Common myeloid progenitor, CD34-positive (primary cell): ENCODE data around the gene C1GALT1. TPM values are rescaled to one million over a fixed set of nuclear protein-coding genes. Genes with fewer than 3 reads are reported as not detected.
"Not testable (repeated sequence)": the region's sequence is repeated elsewhere in the genome, so short reads cannot be mapped to it uniquely, and the experiment has no call there.

Experiments
- CTCF ChIA-PET: fragments of 350-600 bp; sonication (Branson Sonifier 250); formaldehyde crosslinking; loops from one replicate; lab custom pipeline; 2021; ENCODE audit warnings: antibody characterized with exemption; lab: Charles Lee
- POLR2A ChIA-PET: fragments of 350-600 bp; sonication (Branson Sonifier 250); formaldehyde crosslinking; loops from one replicate; lab custom pipeline; 2021; ENCODE audit warnings: antibody characterized with exemption; lab: Charles Lee
- DNase-seq, 3 donors: peaks; one replicate each; pipeline versions ENCODE4 v3.0.0 to v3.0.0-alpha.2; 2013
- H3K27ac ChIP-seq, 2 experiments: 1 replicate in 1 of 2; 2 replicates in 1 of 2; pipeline ENCODE4 v1.7.0; 2013; ENCODE audit warnings: inconsistent platforms in 2 of 2, low read length in 2 of 2, mild to moderate bottlenecking in 2 of 2, low read depth in 1 of 2, moderate library complexity in 1 of 2; ENCODE audit not compliant: severe bottlenecking in 2 of 2, insufficient read depth in 1 of 2, poor library complexity in 1 of 2
- H3K27me3 ChIP-seq, 5 experiments: replicated peaks in 2 of 5; 1 replicate in 3 of 5; 2 replicates in 2 of 5; pipeline versions ENCODE4 v1.6.1 to v1.7.0; 2013; ENCODE audit warnings: low read length in 4 of 5, mild to moderate bottlenecking in 2 of 5, moderate library complexity in 2 of 5, inconsistent platforms in 1 of 5; ENCODE audit not compliant: insufficient read depth in 5 of 5, control insufficient read depth in 4 of 5
- H3K36me3 ChIP-seq, 4 experiments: 1 replicate in 2 of 4; 2 replicates in 2 of 4; pipeline versions ENCODE4 v1.6.1 to v1.7.0; 2013; ENCODE audit warnings: low read length in 3 of 4, control low read depth in 1 of 4, mild to moderate bottlenecking in 1 of 4; ENCODE audit not compliant: control insufficient read depth in 4 of 4, insufficient read depth in 4 of 4
- H3K4me1 ChIP-seq, 4 experiments: 1 replicate in 3 of 4; 2 replicates in 1 of 4; pipeline versions ENCODE4 v1.6.1 to v1.7.1; 2013; ENCODE audit warnings: low read length in 3 of 4, mild to moderate bottlenecking in 3 of 4, control low read depth in 1 of 4, inconsistent platforms in 1 of 4, moderate library complexity in 1 of 4; ENCODE audit not compliant: control insufficient read depth in 4 of 4, insufficient read depth in 4 of 4; ENCODE audit errors: control extremely low read depth in 1 of 4
- H3K4me3 ChIP-seq, 7 experiments: 1 replicate in 4 of 7; 2 replicates in 3 of 7; pipeline versions ENCODE4 v1.5.1 to v1.7.0; 2013; ENCODE audit warnings: mild to moderate bottlenecking in 7 of 7, low read length in 6 of 7, moderate library complexity in 6 of 7, inconsistent platforms in 2 of 7, low read depth in 2 of 7, control low read depth in 1 of 7; ENCODE audit not compliant: insufficient read depth in 4 of 7, control insufficient read depth in 1 of 7; ENCODE audit errors: extremely low read depth in 1 of 7
- H3K9me3 ChIP-seq, 5 experiments: 1 replicate in 4 of 5; 2 replicates in 1 of 5; pipeline versions ENCODE4 v1.6.1 to v1.7.1; 2013; ENCODE audit warnings: low read length in 4 of 5, mild to moderate bottlenecking in 2 of 5, inconsistent platforms in 1 of 5, low read depth in 1 of 5, moderate library complexity in 1 of 5; ENCODE audit not compliant: control insufficient read depth in 4 of 5, insufficient read depth in 2 of 5; ENCODE audit errors: control extremely low read depth in 1 of 5
- WGBS: methylation state at CpG from one replicate; pipeline ENCODE4 v1.1.5; 2013; ENCODE audit not compliant: insufficient coverage; 5-methylcytosine and 5-hydroxymethylcytosine counted together
- polyA plus RNA-seq: library from polyadenylated mRNA; unstranded; fragments of 120-200 nt; gene quantifications from one replicate; pipeline ENCODE4 v1.2.1, GENCODE V29; 2013

Gene C1GALT1
- polyA plus RNA-seq = 21.0 TPM

DNA sequence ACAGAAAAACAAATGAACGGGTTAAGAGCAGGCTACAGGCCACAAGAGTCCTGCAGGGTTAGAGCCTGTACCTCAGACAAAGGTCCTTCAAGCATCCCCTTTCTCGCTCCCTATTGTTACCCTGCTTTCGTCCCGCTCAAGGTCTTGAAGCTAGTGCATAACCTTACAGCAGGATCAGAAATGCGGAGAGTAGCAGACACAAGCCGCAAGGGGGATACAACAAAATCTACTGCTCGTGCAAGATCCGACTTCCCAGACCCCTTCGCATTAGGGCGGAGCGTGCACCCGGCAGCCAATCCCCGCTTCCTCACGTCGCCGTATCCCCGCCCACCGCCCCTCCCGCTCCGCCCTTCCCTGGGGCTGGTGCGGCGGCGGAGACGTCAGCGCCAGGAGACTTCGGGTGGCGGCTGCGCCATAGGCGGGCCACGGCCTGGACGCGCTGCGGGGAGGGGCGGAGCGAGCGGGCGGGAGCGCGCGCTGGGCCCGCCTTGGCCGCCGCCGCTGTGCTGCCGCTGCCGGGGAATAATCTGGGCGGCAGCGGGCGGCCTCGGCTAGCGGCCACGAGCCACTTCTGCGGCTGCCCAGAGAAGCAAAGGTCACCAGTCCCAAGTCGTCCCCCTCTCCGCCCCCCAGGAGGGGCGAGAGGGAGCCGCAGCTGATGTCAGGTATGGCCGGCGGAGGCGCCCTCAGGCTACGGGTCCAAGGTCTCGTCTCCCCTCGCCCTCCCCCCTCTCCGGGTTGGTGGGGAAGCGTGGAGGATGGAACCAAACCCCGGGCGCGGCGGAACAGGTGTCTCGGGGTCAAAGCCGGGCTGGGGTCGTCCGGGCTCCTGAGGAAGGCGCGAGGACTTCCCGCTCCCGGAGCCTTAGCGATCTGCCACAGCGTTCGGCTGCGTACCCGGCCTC lies at the start of gene C1GALT1:
Gene C1GALT1 (plus strand): TSS at position 389 of the 905 bp plus-strand sequence. CDS start 51,776 bp downstream, outside the sequence.
- WGBS = under 1% methylated on average over 78 of the region's 82 CpGs
- Histone ChIP-seq H3K4me1 (peaks cover 10 to 35% (median 29%) of the 10 kb centered on the region in 4 experiments), H3K27ac (peak within 1 kb of the TSS; percentile 66 to 88)

GRCh38 chr7:7134046-7134445 lies 48.3 kb upstream of the C1GALT1 start:
- H3K9me3 ChIP-seq = no peaks in the 10 kb centered on the region
- POLR2A ChIA-PET = no interaction called here
- no peaks in the 10 kb centered on the region for H3K4me1 ChIP-seq
- 100% methylated on average over 1 of the region's 2 CpGs for WGBS
- no peak overlapping the region for H3K27ac ChIP-seq
- CTCF ChIA-PET = interaction anchor here (1.6 kb wide), 1 partner anchor 48 kb away, joined by 3 read pairs; no protein-coding TSS in a partner anchor
- no peaks in the 10 kb centered on the region for H3K27me3 ChIP-seq
- DNase-seq = no peak
- H3K4me3 ChIP-seq = no peak overlapping the region
- H3K36me3 ChIP-seq = no peaks in the 10 kb centered on the region

More for the DNA sequence above, at the start of gene C1GALT1:
- Histone ChIP-seq H3K36me3 (peaks cover 0 to 8% (median 6%) of the 10 kb centered on the region in 4 experiments), H3K4me3 (peak within 1 kb of the TSS; percentile 79 to 95 (median 90)), H3K27me3 (no peaks in the 10 kb centered on the region), H3K9me3 (no peaks in the 10 kb centered on the region)
- peak; percentile 99 to 100 (median 100) for DNase-seq
- ChIA-PET POLR2A (interaction anchor here (0.7 kb wide), 1 partner anchor 46 kb away, joined by 6 read pairs; no protein-coding TSS in a partner anchor), CTCF (interaction anchor here (0.8 to 3.0 kb wide), 10 partner anchors 8 to 1114 kb away, joined by 3 to 10 read pairs (median 4); no protein-coding TSS in a partner anchor)

GRCh38 chr7:7135074-7135473 lies 47.3 kb upstream of the C1GALT1 start:
- no peak for DNase-seq
- no peaks in the 10 kb centered on the region for H3K27me3 ChIP-seq
- ChIA-PET POLR2A (no interaction called here), CTCF (no interaction called here)
- no peaks in the 10 kb centered on the region for H3K9me3 ChIP-seq
- no peak overlapping the region for H3K4me3 ChIP-seq
- H3K36me3 ChIP-seq = no peaks in the 10 kb centered on the region
- H3K4me1 ChIP-seq = no peaks in the 10 kb centered on the region
- H3K27ac ChIP-seq = no peak overlapping the region
- no CpG with 5 or more reads among the region's 1 CpG for WGBS

DNA sequence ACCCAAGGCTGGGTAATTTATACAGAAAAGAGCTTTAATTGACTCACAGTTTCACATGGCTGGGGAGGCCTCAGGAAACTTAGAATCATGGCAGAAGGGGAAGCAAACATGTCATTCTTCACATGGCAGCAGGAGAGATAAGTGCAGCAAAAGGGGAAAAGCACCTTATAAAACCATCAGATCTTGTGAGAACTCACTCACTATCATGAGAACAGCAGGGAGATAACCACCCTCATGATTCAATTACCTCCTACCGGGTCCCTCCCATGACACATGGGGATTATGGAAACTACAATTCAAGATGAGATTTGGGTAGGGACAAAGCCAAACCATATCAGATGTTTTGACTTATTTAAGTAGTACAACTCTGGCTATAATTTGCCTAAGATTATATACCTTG lies 46.4 kb upstream of the C1GALT1 start:
- POLR2A ChIA-PET, H3K4me3 ChIP-seq, H3K36me3 ChIP-seq, DNase-seq, H3K4me1 ChIP-seq, H3K9me3 ChIP-seq, H3K27ac ChIP-seq, CTCF ChIA-PET, H3K27me3 ChIP-seq: not testable (repeated sequence)
- no CpG with 5 or more reads among the region's 1 CpG for WGBS

GRCh38 chr7:7136466-7137381 lies 45.6 kb upstream of the C1GALT1 start:
- peak in 2 of 3 donors; percentile 29 to 61 for DNase-seq
- 94% methylated on average over 3 of the region's 6 CpGs for WGBS
- Histone ChIP-seq H3K27me3 (no peaks in the 10 kb centered on the region), H3K36me3 (no peaks in the 10 kb centered on the region), H3K4me1 (no peaks in the 10 kb centered on the region), H3K27ac (no peak overlapping the region), H3K4me3 (no peak overlapping the region), H3K9me3 (no peaks in the 10 kb centered on the region)
- ChIA-PET CTCF (no interaction called here), POLR2A (no interaction called here)

- DNase-seq = no peak
- Histone ChIP-seq H3K9me3 (no peaks in the 10 kb centered on the region), H3K27me3 (no peaks in the 10 kb centered on the region), H3K4me3 (no peak overlapping the region), H3K27ac (no peak overlapping the region), H3K4me1 (no peaks in the 10 kb centered on the region), H3K36me3 (no peaks in the 10 kb centered on the region)
- ChIA-PET POLR2A (interaction anchor here (0.6 kb wide), 1 partner anchor 13 kb away, joined by 5 read pairs; no protein-coding TSS in a partner anchor), CTCF (no interaction called here)
- 100% methylated on average over 4 of the region's 8 CpGs for WGBS
These were observed 43.4 kb upstream of the C1GALT1 start for GRCh38 chr7:7138897-7139296.
